HG02678 (cell line): Measurements from ENCODE around the gene EVI5.

ENCODE experiments used
- ATAC-seq: cut with Tn5 transposase; IDR thresholded peaks from one replicate; pipeline ENCODE4 v1.9.1; 2021; ENCODE audit warnings: mild to moderate bottlenecking, moderate library complexity; ENCODE audit not compliant: unreplicated experiment

Gene EVI5

GRCh38 chr1:92784639-92785500 is at the start of gene EVI5:
EVI5 (minus strand) TSS chr1:92785108; CDS start chr1:92736546, 48,562 bp downstream.
- ATAC-seq = peak; percentile 93

DNA sequence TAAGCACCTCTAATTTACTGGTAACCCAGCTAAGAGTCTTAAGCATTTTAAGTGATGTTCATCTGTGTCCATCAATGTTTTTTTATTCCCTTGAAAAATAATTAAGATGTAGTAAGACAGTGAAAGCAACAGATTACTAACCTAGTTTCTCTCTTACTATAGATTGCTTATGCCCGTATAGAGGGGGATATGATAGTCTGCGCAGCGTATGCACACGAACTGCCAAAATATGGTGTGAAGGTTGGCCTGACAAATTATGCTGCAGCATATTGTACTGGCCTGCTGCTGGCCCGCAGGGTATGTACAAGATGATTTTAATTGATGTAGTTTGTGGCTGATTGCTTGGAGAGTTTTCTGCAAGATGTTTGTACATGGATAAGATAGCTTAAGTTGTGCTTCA is 49.7 kb upstream of the EVI5 start:
- no peak for ATAC-seq

GRCh38 chr1:92833840-92834239 is 48.9 kb upstream of the EVI5 start:
- ATAC-seq = no peak

GRCh38 chr1:92832537-92833114 is 47.7 kb upstream of the EVI5 start:
- ATAC-seq = peak; percentile 7

GRCh38 chr1:92831762-92832536 is 47.0 kb upstream of the EVI5 start, which contains the start of gene RPL5:
RPL5 (plus strand) TSS chr1:92832040; CDS start chr1:92832115, 75 bp downstream.
- peak; percentile 86 for ATAC-seq

DNA sequence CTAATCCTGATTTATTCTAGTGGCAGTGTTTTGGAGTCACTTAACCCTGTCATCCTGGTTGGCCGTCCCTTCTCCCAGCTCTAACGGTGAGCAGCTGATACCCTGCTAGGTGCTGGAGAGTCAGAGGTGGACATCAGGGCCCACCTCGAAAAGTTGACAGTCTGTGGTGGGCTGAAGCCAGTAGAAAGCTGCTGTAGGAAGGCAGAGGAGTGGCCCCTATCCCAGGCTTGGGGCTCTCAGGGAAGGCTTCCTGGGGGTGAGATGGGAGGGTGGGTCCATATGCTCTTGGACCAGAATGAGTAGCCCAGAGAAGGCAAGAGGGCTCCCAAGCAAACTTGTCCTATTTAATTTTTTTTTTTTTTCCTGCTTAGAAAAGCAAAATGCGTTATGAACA is 46.5 kb upstream of the EVI5 start:
- no peak for ATAC-seq

DNA sequence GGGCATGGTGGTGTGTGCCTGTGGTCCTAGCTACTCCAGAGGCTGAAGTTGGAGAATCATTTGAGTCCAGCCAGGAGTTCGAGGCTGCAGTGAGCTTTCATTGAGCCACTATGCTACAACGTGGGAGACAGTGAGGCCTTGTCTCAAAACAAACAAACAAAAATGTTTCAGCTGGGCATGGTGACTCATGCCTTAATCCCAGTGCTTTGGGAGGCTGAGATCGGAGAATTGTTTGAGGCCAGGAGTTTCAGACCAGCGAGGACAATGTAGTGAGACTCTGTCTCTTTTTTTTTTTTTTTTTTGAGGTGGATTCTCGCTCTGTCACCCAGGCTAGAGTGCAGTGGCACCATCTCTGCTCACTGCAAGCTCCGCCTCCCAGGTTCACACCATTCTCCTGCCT is 41.9 kb upstream of the EVI5 start:
- ATAC-seq = no peak

DNA sequence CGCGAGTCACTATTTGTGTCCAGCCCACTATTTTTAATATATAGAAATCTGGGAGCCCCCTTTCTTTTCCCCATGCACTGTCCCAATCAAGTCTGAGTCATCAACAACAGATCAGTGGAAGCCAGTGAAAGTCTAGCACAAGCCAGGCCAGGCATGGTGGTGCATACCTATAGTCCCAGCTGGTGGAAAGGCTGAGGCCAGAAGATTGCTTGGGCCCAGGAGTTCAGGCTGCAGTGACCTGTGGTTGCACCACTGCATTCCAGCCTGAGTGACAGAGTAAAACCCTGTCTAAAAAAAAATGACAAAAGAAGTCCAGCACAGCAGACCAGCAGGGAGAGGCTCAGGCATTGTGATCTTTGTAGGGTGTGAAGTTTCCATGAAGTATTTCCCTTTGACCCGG is 38.0 kb upstream of the EVI5 start:
- no peak for ATAC-seq

- no peak for ATAC-seq
These were observed 35.6 kb upstream of the EVI5 start for GRCh38 chr1:92820551-92820950.

- ATAC-seq = no peak
These were observed 35.1 kb upstream of the EVI5 start for GRCh38 chr1:92820024-92820423.

DNA sequence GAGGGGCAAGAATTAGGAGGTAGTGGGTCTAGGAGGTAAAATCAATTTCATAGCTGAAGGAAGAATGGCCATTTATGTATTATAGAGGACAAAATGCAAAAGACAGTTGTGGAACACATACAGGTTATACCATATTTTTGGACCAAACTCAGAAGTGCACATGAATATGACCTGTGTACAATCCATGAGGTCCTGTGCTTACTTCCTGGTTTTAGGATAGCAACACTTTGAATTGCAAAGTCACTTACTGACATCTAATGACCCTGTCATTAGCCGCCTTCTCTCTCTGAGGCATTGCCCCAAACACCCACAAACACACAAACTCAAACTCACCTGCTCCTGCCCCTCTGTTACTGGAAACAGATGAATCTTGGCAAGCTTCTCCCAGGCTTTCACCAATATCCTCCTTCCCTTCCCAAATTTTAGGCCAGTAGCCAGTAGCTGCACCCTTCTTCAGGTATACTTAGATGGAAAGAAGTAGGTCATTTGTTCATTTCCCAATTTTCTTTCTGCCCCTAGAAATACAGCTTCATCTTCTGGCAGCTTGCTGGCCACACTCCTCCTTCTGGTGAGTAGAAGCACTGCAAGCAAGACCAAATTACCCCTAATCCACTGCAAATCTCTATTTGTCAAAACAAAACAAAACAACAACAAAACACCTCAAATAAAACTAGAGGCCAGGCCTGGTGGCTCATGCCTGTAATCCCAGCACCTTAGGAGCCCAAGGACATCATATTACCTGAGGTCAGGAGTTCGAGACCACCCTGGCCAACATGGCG is 33.3 kb upstream of the EVI5 start:
- peak; percentile 63 for ATAC-seq

GRCh38 chr1:92817137-92817697 is 32.3 kb upstream of the EVI5 start:
- ATAC-seq = no peak

- no peak for ATAC-seq
These were observed 31.8 kb upstream of the EVI5 start for GRCh38 chr1:92816732-92817131.

GRCh38 chr1:92808381-92808780 is 23.5 kb upstream of the EVI5 start:
- ATAC-seq = no peak

GRCh38 chr1:92805216-92805615 is 20.3 kb upstream of the EVI5 start:
- ATAC-seq = no peak

GRCh38 chr1:92804721-92805201 is 19.9 kb upstream of the EVI5 start:
- peak; percentile 85 for ATAC-seq

GRCh38 chr1:92803140-92803887 is 18.4 kb upstream of the EVI5 start:
- ATAC-seq = no peak

GRCh38 chr1:92797961-92798360 is 13.1 kb upstream of the EVI5 start:
- ATAC-seq = no peak

- ATAC-seq = no peak
These were observed 12.4 kb upstream of the EVI5 start for GRCh38 chr1:92797297-92797696.

GRCh38 chr1:92795166-92795565 is 10.3 kb upstream of the EVI5 start:
- no peak for ATAC-seq
